Gastrocnemius medialis (tissue), 4 donors: ENCODE results near the gene GNB1.

Source experiments
- CTCF ChIP-seq, 5 experiments: fragments of 450-650 bp in 3 of 5; fragments of 200-600 bp in 2 of 5; sonication (generic) in 2 of 5; IDR thresholded peaks in 4 of 5; conservative IDR thresholded peaks in 1 of 5; 1 replicate in 4 of 5; 2 replicates in 1 of 5; pipeline ENCODE4 v1.5.1; 2016 to 2019; ENCODE audit warnings: antibody characterized with exemption in 5 of 5, mild to moderate bottlenecking in 3 of 5, moderate library complexity in 3 of 5
- POLR2A ChIP-seq, 2 donors: fragments of 450-650 bp; IDR thresholded peaks; one replicate each; pipeline ENCODE4 v1.6.1; 2017; ENCODE audit warnings: antibody characterized with exemption in 2 of 2, mild to moderate bottlenecking in 2 of 2, moderate library complexity in 2 of 2

- TF ChIP-seq CTCF (IDR thresholded peaks at IDR 0.05 in 4 of 5, conservative IDR thresholded peaks at IDR 0.05 in 1 of 5) = no peak
- TF ChIP-seq POLR2A (IDR thresholded peaks at IDR 0.05) = no peak
These were observed 48.3 kb downstream of the GNB1 start for GRCh38 chr1:1842360-1843146.
